HG03521 (cell line): ENCODE measurements around the gene PPY.
"Not testable (repeated sequence)": the region's sequence is repeated elsewhere in the genome, so short reads cannot be mapped to it uniquely, and the experiment has no call there.

Source experiments
- ATAC-seq: cut with Tn5 transposase; IDR thresholded peaks from one replicate; pipeline ENCODE4 v1.9.1; 2021; ENCODE audit warnings: mild to moderate bottlenecking, moderate library complexity; ENCODE audit not compliant: unreplicated experiment

The PPY gene

GRCh38 chr17:43942051-43942685 is at the start of gene PPY:
Gene PPY, minus strand, starts transcription at chr17:43942476. Its CDS starts 822 bp downstream, at chr17:43941654.
- no peak for ATAC-seq

- no peak for ATAC-seq
Measured at GRCh38 chr17:43988301-43988700, 46.0 kb upstream of the PPY start.

- ATAC-seq, result no peak
Measured at GRCh38 chr17:43987131-43988021, 45.1 kb upstream of the PPY start.

- no peak for ATAC-seq
Measured at GRCh38 chr17:43986225-43986981, 44.1 kb upstream of the PPY start.

GRCh38 chr17:43984521-43984920 is 42.2 kb upstream of the PPY start:
- ATAC-seq, result no peak

- ATAC-seq, result no peak
Measured at GRCh38 chr17:43983515-43984411, 41.5 kb upstream of the PPY start.

GRCh38 chr17:43983196-43983514 is 40.9 kb upstream of the PPY start:
- ATAC-seq, result no peak

- no peak for ATAC-seq
Measured at GRCh38 chr17:43982171-43982570, 39.9 kb upstream of the PPY start.

- ATAC-seq, result no peak
Measured at GRCh38 chr17:43979671-43980070, 37.4 kb upstream of the PPY start.

- ATAC-seq, result no peak
Measured at GRCh38 chr17:43979011-43979410, 36.7 kb upstream of the PPY start.

GRCh38 chr17:43978078-43978477 is 35.8 kb upstream of the PPY start:
- ATAC-seq, result no peak

GRCh38 chr17:43976963-43977837 is 34.9 kb upstream of the PPY start:
- no peak for ATAC-seq

- ATAC-seq, result no peak
Measured at GRCh38 chr17:43975898-43976297, 33.6 kb upstream of the PPY start.

- no peak for ATAC-seq
Measured at GRCh38 chr17:43974382-43975266, 32.3 kb upstream of the PPY start.

GRCh38 chr17:43972444-43973212 is 30.4 kb upstream of the PPY start:
- not testable (repeated sequence) for ATAC-seq

GRCh38 chr17:43971436-43971835 is 29.2 kb upstream of the PPY start:
- not testable (repeated sequence) for ATAC-seq

GRCh38 chr17:43970366-43970765 is 28.1 kb upstream of the PPY start:
- ATAC-seq, result no peak
